ENCODE measurements around the gene COL2A1.

Gene COL2A1

GRCh38 chr12:48018618-48018995 lies 14.3 kb upstream of the COL2A1 start:
- H3K4me3 ChIP-seq (ENCODE audit: low read length) = no peak overlapping the region
- TF ChIP-seq CTCF (conservative IDR thresholded peaks at IDR 0.05; ENCODE audit: low read length) = no peak
- no peak for DNase-seq (ENCODE audit: low read depth)

GRCh38 chr12:48017921-48018617 lies 13.8 kb upstream of the COL2A1 start:
- no peak for TF ChIP-seq CTCF (conservative IDR thresholded peaks at IDR 0.05; ENCODE audit: low read length)
- no peak for DNase-seq (ENCODE audit: low read depth)
- no peak overlapping the region for H3K4me3 ChIP-seq (ENCODE audit: low read length)

- DNase-seq (ENCODE audit: low read depth) = no peak
- H3K4me3 ChIP-seq (ENCODE audit: low read length) = no peak overlapping the region
- TF ChIP-seq CTCF (conservative IDR thresholded peaks at IDR 0.05; ENCODE audit: low read length) = no peak
Measured at GRCh38 chr12:48017496-48017895, 13.2 kb upstream of the COL2A1 start.

- no peak for TF ChIP-seq CTCF (conservative IDR thresholded peaks at IDR 0.05; ENCODE audit: low read length)
- no peak overlapping the region for H3K4me3 ChIP-seq (ENCODE audit: low read length)
- DNase-seq (ENCODE audit: low read depth) = no peak
Measured at GRCh38 chr12:48016373-48017020, 12.2 kb upstream of the COL2A1 start.

GRCh38 chr12:48015954-48016353 lies 11.7 kb upstream of the COL2A1 start:
- DNase-seq (ENCODE audit: low read depth) = no peak
- H3K4me3 ChIP-seq (ENCODE audit: low read length) = no peak overlapping the region
- TF ChIP-seq CTCF (conservative IDR thresholded peaks at IDR 0.05; ENCODE audit: low read length) = no peak

- no peak for DNase-seq (ENCODE audit: low read depth)
- no peak overlapping the region for H3K4me3 ChIP-seq (ENCODE audit: low read length)
- TF ChIP-seq CTCF (conservative IDR thresholded peaks at IDR 0.05; ENCODE audit: low read length) = no peak
Measured at GRCh38 chr12:48015129-48015528, 10.9 kb upstream of the COL2A1 start.

- TF ChIP-seq CTCF (conservative IDR thresholded peaks at IDR 0.05; ENCODE audit: low read length) = no peak
- no peak overlapping the region for H3K4me3 ChIP-seq (ENCODE audit: low read length)
- no peak for DNase-seq (ENCODE audit: low read depth)
Measured at GRCh38 chr12:48013287-48013686, 9.0 kb upstream of the COL2A1 start.

Data from AG10803 (cell line).